HepG2 (cell line): ENCODE measurements around the gene HECTD2. TPM values are rescaled to one million over a fixed set of nuclear protein-coding genes. Genes with fewer than 3 reads are reported as not detected.

Experiments used
- ATAC-seq: fragments of 200-7000 bp; cut with Tn5 transposase; 3 replicates; pipeline ENCODE4 v1.9.1; 2020; ENCODE audit warnings: mild to moderate bottlenecking, moderate library complexity
- BruUV-seq: library from RNA; stranded (reverse); fragments of 400-500 nt; replicated peaks from 2 replicates; lab custom pipeline; 2021; lab: Mats Ljungman, UMichigan
- CTCF ChIA-PET: fragments of 300-600 bp; formaldehyde crosslinking; extraction: SDS; loops from one replicate; lab custom pipeline; 2021; ENCODE audit warnings: low total read pairs, inconsistent platforms, low intra/inter-chr PET ratio; lab: Yijun Ruan, JAX
- POLR2A ChIA-PET: fragments of 350-600 bp; sonication (Branson Sonifier 250); formaldehyde crosslinking; loops from one replicate; lab custom pipeline; 2020; ENCODE audit warnings: antibody characterized with exemption, inconsistent platforms; lab: Yijun Ruan, JAX
- DNase-seq: peaks from one replicate; pipeline ENCODE4 v3.0.0-alpha.2; 2015; ENCODE audit warnings: low spot score
- FAIRE-seq: peaks from 3 replicates; lab custom pipeline; 2011; peaks lifted over from hg19 to GRCh38; lab: Jason Lieb, UNC
- H2AFZ ChIP-seq: one replicate; pipeline ENCODE4 v1.6.1; 2011; ENCODE audit warnings: low read length, inconsistent platforms
- H3K27ac ChIP-seq: fragments of 300-600 bp; 3 replicates; pipeline ENCODE4 v1.8.0; 2011; ENCODE audit warnings: mixed run types, mild to moderate bottlenecking, mixed read lengths, low read length, inconsistent platforms; ENCODE audit not compliant: insufficient read depth; ENCODE audit errors: extremely low read length
- H3K27me3 ChIP-seq, 2 experiments: fragments of 200-600 bp in 1 of 2; 2 replicates in 1 of 2; 3 replicates in 1 of 2; pipeline versions ENCODE4 v1.6.0 to v1.8.0; 2011; ENCODE audit warnings: low read length in 2 of 2, mild to moderate bottlenecking in 2 of 2, moderate library complexity in 2 of 2, inconsistent platforms in 1 of 2; ENCODE audit not compliant: insufficient read depth in 2 of 2, control insufficient read depth in 1 of 2
- H3K36me3 ChIP-seq, 2 experiments: fragments of 200-600 bp in 1 of 2; replicated peaks in 1 of 2; 2 replicates in 1 of 2; 3 replicates in 1 of 2; pipeline versions ENCODE4 v1.5.1 to v1.8.0; 2011; ENCODE audit warnings: low read length in 2 of 2, inconsistent platforms in 1 of 2; ENCODE audit not compliant: insufficient read depth in 2 of 2, control insufficient read depth in 1 of 2
- H3K4me1 ChIP-seq: 2 replicates; pipeline ENCODE4 v1.5.1; 2012; ENCODE audit warnings: low read length, inconsistent platforms; ENCODE audit not compliant: insufficient read depth
- H3K4me2 ChIP-seq: 2 replicates; pipeline ENCODE4 v1.6.0; 2011; ENCODE audit warnings: low read depth, low read length, inconsistent platforms
- H3K4me3 ChIP-seq, 3 experiments: fragments of 200-600 bp in 1 of 3; sonication (generic), shearing (Covaris generic) in 1 of 3; replicated peaks in 1 of 3; 2 replicates each; pipeline ENCODE4 v1.5.1; 2011 to 2016; ENCODE audit warnings: low read length in 3 of 3, inconsistent platforms in 2 of 3, low read depth in 2 of 3, mild to moderate bottlenecking in 2 of 3, control low read depth in 1 of 3, mixed read lengths in 1 of 3; ENCODE audit not compliant: insufficient read depth in 1 of 3
- H3K79me2 ChIP-seq: one replicate; pipeline ENCODE4 v1.6.1; 2011; ENCODE audit warnings: low read length, inconsistent platforms; ENCODE audit not compliant: insufficient read depth
- H3K9ac ChIP-seq: 2 replicates; pipeline ENCODE4 v1.6.0; 2011; ENCODE audit warnings: mild to moderate bottlenecking, low read depth, low read length, inconsistent platforms; ENCODE audit not compliant: insufficient read depth
- H3K9me3 ChIP-seq: 2 replicates; pipeline ENCODE4 v1.5.1; 2012; ENCODE audit warnings: mild to moderate bottlenecking, low read length
- H4K20me1 ChIP-seq: 2 replicates; pipeline ENCODE4 v1.6.0; 2011; ENCODE audit warnings: inconsistent platforms, mild to moderate bottlenecking, low read length, moderate library complexity; ENCODE audit not compliant: insufficient read depth
- RCOR2 ChIP-seq: IDR thresholded peaks from 2 replicates; pipeline ENCODE4 v1.6.1; 2016; ENCODE audit warnings: missing biosample characterization, missing genetic modification reagents
- SPEN ChIP-seq: sonication (generic); formaldehyde crosslinking; IDR thresholded peaks from 2 replicates; pipeline ENCODE4 v1.5.1; 2020; ENCODE audit warnings: low read depth, mild to moderate bottlenecking, missing genetic modification reagents
- TAF15 ChIP-seq: fragments of 200-400 bp; formaldehyde crosslinking; IDR thresholded peaks from one replicate; pipeline ENCODE4 v1.6.1; 2018; ENCODE audit warnings: mild to moderate bottlenecking, low read depth, low read length; ENCODE audit not compliant: poor library complexity, severe bottlenecking
- WGBS: methylation state at CpG from one replicate; pipeline ENCODE4 v1.1.6; 2017; ENCODE audit warnings: low lambda C conversion rate; 5-methylcytosine and 5-hydroxymethylcytosine counted together
- in situ Hi-C: cut with HindIII; loops from 2 replicates; pipeline ENCODE4 v1.10.0; 2017; ENCODE audit warnings: low pct_unique_long_range_greater_than_20kb; ENCODE audit not compliant: extremely low pct_ligation_motif_present
- intact Hi-C: fragments of 100-400 bp; cut with micrococcal nuclease; formaldehyde crosslinking; loops from one replicate; pipeline ENCODE4 v1.10.0; 2022; ENCODE audit not compliant: unreplicated experiment
- polyA plus RNA-seq, 8 experiments: library from polyadenylated mRNA; depleted of rRNA in 3 of 8; stranded (reverse) in 7 of 8; unstranded in 1 of 8; fragments of >200 nt; fragmentation: Illumina TruSeq in 4 of 8; extraction: Trizol in 4 of 8; gene quantifications; 2 replicates each; pipeline versions ENCODE4 v1.2.1 to v1.2.3, GENCODE V29; 2011 to 2016; ENCODE audit warnings: low read depth in 4 of 8, missing spikeins in 1 of 8, mixed read lengths in 1 of 8; ENCODE audit not compliant: insufficient read depth in 1 of 8
- total RNA-seq, 5 experiments: library from RNA; depleted of rRNA; stranded (reverse); fragments of >200 nt; fragmentation: Illumina TruSeq; extraction: Trizol; gene quantifications; 2 replicates each; pipeline ENCODE4 v1.2.3, GENCODE V29; 2016; ENCODE audit warnings: low read depth in 1 of 5
- TF ChIP-seq, protein P1 (sequence below): sonication (generic); formaldehyde crosslinking; IDR thresholded peaks from 2 replicates; pipeline ENCODE4 v1.9.0; 2022; ENCODE audit warnings: low read depth, missing genetic modification reagents
- TF ChIP-seq, protein P2 (sequence below): sonication (generic); formaldehyde crosslinking; IDR thresholded peaks from 2 replicates; pipeline ENCODE4 v1.5.0; 2020; ENCODE audit warnings: mild to moderate bottlenecking, missing genetic modification reagents, moderate library complexity

HECTD2 gene
- total and polyA plus RNA-seq, 2 of the 13 experiments (the other 11 are each of a cell fraction or from before 2014, with no cell fraction given), result 3.2 to 5.2 TPM

DNA sequence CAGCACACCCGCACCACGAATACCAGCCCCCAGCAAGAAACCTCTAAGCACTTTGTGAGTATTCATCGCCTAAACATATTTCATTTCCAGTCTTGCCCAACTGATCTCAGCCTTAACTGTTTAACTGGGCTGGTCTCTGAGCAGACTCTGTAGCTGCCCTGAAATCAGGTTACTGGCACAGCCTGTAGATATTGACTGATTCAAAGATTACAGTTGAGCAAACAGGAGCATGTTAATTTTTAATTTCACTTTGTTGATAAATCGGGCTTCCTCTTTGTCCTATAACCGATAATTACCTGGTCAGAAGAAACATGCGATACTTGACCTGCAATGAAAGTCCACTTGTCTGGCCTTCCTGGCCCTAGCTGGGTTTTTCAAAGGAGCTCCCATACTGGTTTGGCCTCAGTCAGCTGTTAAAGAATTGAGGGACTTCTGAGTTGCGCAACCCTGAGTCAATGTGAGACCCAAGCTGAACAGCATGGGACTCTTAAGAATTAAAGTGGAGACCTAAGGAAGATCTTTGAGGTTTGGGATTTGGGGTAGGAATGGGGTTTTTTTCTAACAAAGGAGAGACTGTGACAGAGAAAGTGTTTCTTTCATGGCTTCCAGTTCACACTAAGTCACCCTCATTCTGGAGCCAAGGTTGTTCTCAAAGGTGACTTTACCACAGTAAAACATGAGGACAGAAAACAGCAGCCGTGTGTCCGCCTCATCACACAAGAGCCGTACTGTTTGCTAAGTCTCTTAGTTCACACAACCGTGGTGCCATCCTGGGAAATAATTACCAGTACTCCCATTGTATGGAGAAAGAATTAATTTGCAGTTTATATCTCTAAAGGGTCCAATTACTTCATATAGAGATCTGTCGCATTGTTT, 146.8 kb downstream of the HECTD2 start (continued):
- TF ChIP-seq, protein P1, sequence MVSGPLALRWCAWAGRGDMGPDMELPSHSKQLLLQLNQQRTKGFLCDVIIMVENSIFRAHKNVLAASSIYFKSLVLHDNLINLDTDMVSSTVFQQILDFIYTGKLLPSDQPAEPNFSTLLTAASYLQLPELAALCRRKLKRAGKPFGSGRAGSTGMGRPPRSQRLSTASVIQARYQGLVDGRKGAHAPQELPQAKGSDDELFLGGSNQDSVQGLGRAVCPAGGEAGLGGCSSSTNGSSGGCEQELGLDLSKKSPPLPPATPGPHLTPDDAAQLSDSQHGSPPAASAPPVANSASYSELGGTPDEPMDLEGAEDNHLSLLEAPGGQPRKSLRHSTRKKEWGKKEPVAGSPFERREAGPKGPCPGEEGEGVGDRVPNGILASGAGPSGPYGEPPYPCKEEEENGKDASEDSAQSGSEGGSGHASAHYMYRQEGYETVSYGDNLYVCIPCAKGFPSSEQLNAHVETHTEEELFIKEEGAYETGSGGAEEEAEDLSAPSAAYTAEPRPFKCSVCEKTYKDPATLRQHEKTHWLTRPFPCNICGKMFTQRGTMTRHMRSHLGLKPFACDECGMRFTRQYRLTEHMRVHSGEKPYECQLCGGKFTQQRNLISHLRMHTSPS (CRISPR knock-in tag), result peak; percentile 59; the same call in 1 of the 2 replicates
- no peak for TF ChIP-seq SPEN (CRISPR knock-in tag)
- TF ChIP-seq, all 625 proteins: peak for 223

DNA sequence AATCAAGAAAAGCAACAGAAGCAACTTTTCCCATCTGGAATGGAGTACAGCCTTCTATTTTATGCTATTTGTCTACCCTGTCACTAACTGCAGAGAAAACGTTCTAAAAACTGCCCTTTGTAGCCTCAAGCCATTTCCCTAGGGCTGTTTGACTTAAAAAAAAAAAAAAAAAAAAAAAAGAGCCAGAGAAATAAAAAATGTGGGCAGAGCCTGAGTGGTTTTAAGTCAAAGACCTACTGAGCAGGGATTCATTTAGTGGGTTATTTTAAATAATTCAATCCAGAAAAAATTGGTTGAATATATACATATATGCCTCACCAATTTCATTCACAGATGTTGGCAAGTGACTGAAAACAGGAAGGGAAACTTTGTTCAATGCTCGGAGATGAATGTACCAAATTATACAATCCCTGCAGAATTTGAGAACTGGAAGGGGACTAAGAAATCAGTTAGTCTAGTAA, 147.5 kb downstream of the HECTD2 start:
- peak overlapping the region; percentile 62 for H3K4me2 ChIP-seq
- CTCF ChIA-PET, result no interaction called here
- H3K4me3 ChIP-seq, result peak overlapping the region in 1 of 3 experiments; percentile 13; a peak in 1 of 6 replicates
- intact Hi-C loops, result loop anchor here (5.0 to 10.0 kb wide), 4 partner anchors 40 to 243 kb away; no protein-coding TSS in a partner anchor
- peaks cover 10% of the 10 kb centered on the region for H3K9me3 ChIP-seq
- no TSS peak for BruUV-seq
- TF ChIP-seq TAF15 (no peak), RCOR2 (CRISPR knock-in tag) (no peak)
- TF ChIP-seq, protein P2, sequence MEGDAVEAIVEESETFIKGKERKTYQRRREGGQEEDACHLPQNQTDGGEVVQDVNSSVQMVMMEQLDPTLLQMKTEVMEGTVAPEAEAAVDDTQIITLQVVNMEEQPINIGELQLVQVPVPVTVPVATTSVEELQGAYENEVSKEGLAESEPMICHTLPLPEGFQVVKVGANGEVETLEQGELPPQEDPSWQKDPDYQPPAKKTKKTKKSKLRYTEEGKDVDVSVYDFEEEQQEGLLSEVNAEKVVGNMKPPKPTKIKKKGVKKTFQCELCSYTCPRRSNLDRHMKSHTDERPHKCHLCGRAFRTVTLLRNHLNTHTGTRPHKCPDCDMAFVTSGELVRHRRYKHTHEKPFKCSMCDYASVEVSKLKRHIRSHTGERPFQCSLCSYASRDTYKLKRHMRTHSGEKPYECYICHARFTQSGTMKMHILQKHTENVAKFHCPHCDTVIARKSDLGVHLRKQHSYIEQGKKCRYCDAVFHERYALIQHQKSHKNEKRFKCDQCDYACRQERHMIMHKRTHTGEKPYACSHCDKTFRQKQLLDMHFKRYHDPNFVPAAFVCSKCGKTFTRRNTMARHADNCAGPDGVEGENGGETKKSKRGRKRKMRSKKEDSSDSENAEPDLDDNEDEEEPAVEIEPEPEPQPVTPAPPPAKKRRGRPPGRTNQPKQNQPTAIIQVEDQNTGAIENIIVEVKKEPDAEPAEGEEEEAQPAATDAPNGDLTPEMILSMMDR (CRISPR knock-in tag), result no peak
- in situ Hi-C loops, result loop anchor here (5.0 to 10.0 kb wide), 2 partner anchors 75 to 263 kb away; partner anchors contain the start of gene PPP1R3C
- 48% methylated on average over 2 of the region's 2 CpGs for WGBS
- H4K20me1 ChIP-seq, result no peaks in the 10 kb centered on the region
- no peak for DNase-seq
- H3K27ac ChIP-seq, result peak overlapping the region; percentile 87
- no peak for FAIRE-seq
- H2AFZ ChIP-seq, result no peak overlapping the region
- POLR2A ChIA-PET, result interaction anchor here (1.5 kb wide), 1 partner anchor 76 kb away, joined by 23 read pairs; the partner anchor contains the start of gene PPP1R3C
- no peak overlapping the region for H3K9ac ChIP-seq
- H3K79me2 ChIP-seq, result no peaks in the 10 kb centered on the region
- H3K27me3 ChIP-seq, result no peaks in the 10 kb centered on the region
- H3K4me1 ChIP-seq, result peaks cover 96% of the 10 kb centered on the region
- no peaks in the 10 kb centered on the region for H3K36me3 ChIP-seq
- ATAC-seq, result no peak
